Uterus (tissue), 2 donors: ENCODE data around the gene LRRC2.

Source experiments
- POLR2A ChIP-seq, 2 donors: fragments of 450-650 bp; IDR thresholded peaks; one replicate each; pipeline ENCODE4 v1.6.1; 2016; ENCODE audit warnings: antibody characterized with exemption in 2 of 2, mild to moderate bottlenecking in 1 of 2, moderate library complexity in 1 of 2
- TF ChIP-seq, protein P1 (sequence below), 4 experiments: fragments of 200-600 bp in 2 of 4; fragments of 450-650 bp in 2 of 4; sonication (generic) in 2 of 4; IDR thresholded peaks; one replicate each; pipeline ENCODE4 v1.5.1; 2016 to 2019; ENCODE audit warnings: antibody characterized with exemption in 4 of 4, mild to moderate bottlenecking in 2 of 4, moderate library complexity in 1 of 4

DNA sequence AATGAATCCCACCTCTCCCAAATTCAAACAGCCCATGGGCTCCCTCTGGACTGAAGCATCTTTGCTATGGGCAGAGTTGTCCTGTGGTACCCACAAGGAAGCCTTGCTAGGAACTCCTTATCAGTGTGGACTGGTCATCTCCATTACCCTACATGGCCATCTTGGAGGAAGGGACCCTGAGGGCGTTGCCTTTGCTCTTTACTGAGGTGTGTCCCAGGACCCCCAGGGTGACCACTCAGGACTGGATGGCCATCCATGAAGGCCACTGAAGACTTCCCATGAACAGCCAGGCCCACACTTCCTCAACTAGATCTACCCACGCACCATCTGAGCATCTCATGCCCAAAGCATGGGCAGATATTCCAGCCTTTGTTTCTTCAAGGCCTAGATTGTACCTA lies 48.3 kb downstream of the LRRC2 start:
- TF ChIP-seq, protein P1, sequence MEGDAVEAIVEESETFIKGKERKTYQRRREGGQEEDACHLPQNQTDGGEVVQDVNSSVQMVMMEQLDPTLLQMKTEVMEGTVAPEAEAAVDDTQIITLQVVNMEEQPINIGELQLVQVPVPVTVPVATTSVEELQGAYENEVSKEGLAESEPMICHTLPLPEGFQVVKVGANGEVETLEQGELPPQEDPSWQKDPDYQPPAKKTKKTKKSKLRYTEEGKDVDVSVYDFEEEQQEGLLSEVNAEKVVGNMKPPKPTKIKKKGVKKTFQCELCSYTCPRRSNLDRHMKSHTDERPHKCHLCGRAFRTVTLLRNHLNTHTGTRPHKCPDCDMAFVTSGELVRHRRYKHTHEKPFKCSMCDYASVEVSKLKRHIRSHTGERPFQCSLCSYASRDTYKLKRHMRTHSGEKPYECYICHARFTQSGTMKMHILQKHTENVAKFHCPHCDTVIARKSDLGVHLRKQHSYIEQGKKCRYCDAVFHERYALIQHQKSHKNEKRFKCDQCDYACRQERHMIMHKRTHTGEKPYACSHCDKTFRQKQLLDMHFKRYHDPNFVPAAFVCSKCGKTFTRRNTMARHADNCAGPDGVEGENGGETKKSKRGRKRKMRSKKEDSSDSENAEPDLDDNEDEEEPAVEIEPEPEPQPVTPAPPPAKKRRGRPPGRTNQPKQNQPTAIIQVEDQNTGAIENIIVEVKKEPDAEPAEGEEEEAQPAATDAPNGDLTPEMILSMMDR (IDR thresholded peaks at IDR 0.05): no peak
- TF ChIP-seq POLR2A (IDR thresholded peaks at IDR 0.05): no peak
